DOHH2 (cell line): ENCODE measurements around the gene SYNJ2.

Source experiments
- CTCF ChIP-seq: fragments of 200-600 bp; sonication (generic); IDR thresholded peaks from one replicate; pipeline ENCODE4 v1.5.1; 2014; ENCODE audit warnings: antibody characterized with exemption, mild to moderate bottlenecking, low read depth, low read length; ENCODE audit not compliant: poor library complexity, severe bottlenecking
- EZH2phosphoT487 ChIP-seq: fragments of 200-600 bp; sonication (generic); IDR thresholded peaks from 2 replicates; pipeline ENCODE4 v1.6.1; 2017; ENCODE audit warnings: borderline replicate concordance, mild to moderate bottlenecking, antibody characterized with exemption, low read length, moderate library complexity, mixed read lengths

- TF ChIP-seq CTCF (no peak), EZH2phosphoT487 (no peak)
These were observed 27.1 kb downstream of the SYNJ2 start for GRCh38 chr6:158008864-158009113.
